Esophagus muscularis mucosa (tissue), 4 donors: ENCODE results near the gene IFNGR1. TPM values are rescaled to one million over a fixed set of nuclear protein-coding genes. Genes with fewer than 3 reads are reported as not detected.

Source experiments
- DNase-seq: peaks from one replicate; pipeline ENCODE4 v3.0.0-alpha.2; 2017; ENCODE audit errors: extremely low spot score
- H3K27ac ChIP-seq, 4 donors: fragments of 200-600 bp; sonication (generic); replicated peaks in 1 of 4; 1 replicate in 3 of 4; 2 replicates in 1 of 4; pipeline ENCODE4 v1.5.1; 2016 to 2019; ENCODE audit warnings: mild to moderate bottlenecking in 1 of 4
- H3K27me3 ChIP-seq, 4 donors: fragments of 200-600 bp; sonication (generic); one replicate each; pipeline versions ENCODE4 v1.5.1 to v1.6.0; 2016 to 2019
- H3K36me3 ChIP-seq, 4 donors: fragments of 200-600 bp; sonication (generic); one replicate each; pipeline ENCODE4 v1.5.1; 2016 to 2019
- H3K4me1 ChIP-seq, 4 donors: fragments of 200-600 bp; sonication (generic); one replicate each; pipeline ENCODE4 v1.5.1; 2016 to 2019
- H3K4me3 ChIP-seq, 4 donors: fragments of 200-600 bp; sonication (generic); 1 replicate in 2 of 4; 2 replicates in 2 of 4; pipeline ENCODE4 v1.5.1; 2016 to 2019; ENCODE audit warnings: mild to moderate bottlenecking in 4 of 4, moderate library complexity in 1 of 4
- H3K9me3 ChIP-seq, 4 donors: fragments of 200-600 bp; sonication (generic); 1 replicate in 3 of 4; 2 replicates in 1 of 4; pipeline ENCODE4 v1.5.1; 2016 to 2019
- EP300 ChIP-seq: sonication (generic); formaldehyde crosslinking; IDR thresholded peaks from one replicate; pipeline ENCODE4 v1.6.1; 2017; ENCODE audit warnings: antibody characterized with exemption
- POLR2A ChIP-seq: fragments of 450-650 bp; IDR thresholded peaks from one replicate; pipeline ENCODE4 v1.6.1; 2017; ENCODE audit warnings: antibody characterized with exemption, moderate library complexity, mild to moderate bottlenecking, low read depth
- POLR2AphosphoS5 ChIP-seq, 2 donors: sonication (generic); formaldehyde crosslinking; IDR thresholded peaks; one replicate each; pipeline ENCODE4 v1.6.1; 2017; ENCODE audit warnings: antibody characterized with exemption in 2 of 2
- WGBS: methylation state at CpG from one replicate; pipeline ENCODE4 v1.1.5; 2018; 5-methylcytosine and 5-hydroxymethylcytosine counted together
- intact Hi-C: fragments of 100-400 bp; cut with DNase I; formaldehyde crosslinking; loops from one replicate; pipeline ENCODE4 v1.15.1; 2023
- total RNA-seq, 4 donors: library from RNA; depleted of rRNA; stranded (reverse); fragments of >200 nt; gene quantifications; one replicate each; pipeline versions ENCODE4 v1.1.0 to v1.2.1, GENCODE V29; 2016
- TF ChIP-seq, protein P1 (sequence below), 3 experiments: fragments of 200-600 bp in 2 of 3; fragments of 450-650 bp in 1 of 3; sonication (generic) in 2 of 3; IDR thresholded peaks; one replicate each; pipeline ENCODE4 v1.5.1; 2017 to 2019; ENCODE audit warnings: antibody characterized with exemption in 3 of 3, mild to moderate bottlenecking in 2 of 3, moderate library complexity in 1 of 3

Gene IFNGR1
- total RNA-seq, 4 donors from 2014 or later: 52.8 to 95.9 (median 62.9) TPM

DNA sequence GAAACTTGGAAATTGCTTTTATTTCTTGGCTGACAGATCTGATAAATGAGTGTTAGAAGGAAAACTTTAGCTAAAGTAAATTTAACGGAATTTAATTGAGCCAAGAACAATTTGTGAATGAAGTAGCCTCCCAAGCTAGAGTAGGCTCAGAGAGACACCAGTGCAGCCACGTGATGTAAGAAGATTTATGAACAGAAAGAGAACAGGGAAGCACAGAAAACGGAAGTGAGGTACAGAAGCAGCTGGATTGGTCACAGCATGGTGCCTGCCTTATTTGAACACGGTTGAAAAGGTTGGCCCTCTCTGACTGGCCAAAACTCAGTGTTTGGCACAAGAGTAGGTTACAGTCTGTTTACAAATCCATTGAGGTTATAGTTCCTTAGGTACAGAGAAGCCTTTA is 29.5 kb upstream of the IFNGR1 start:
- peak in 1 of 2 donors; percentile 25 for TF ChIP-seq POLR2AphosphoS5 (IDR thresholded peaks at IDR 0.05)
- no peak for TF ChIP-seq EP300
- DNase-seq: peak; percentile 21
- WGBS: 39% methylated on average over 4 of the region's 4 CpGs
- no peaks in the 10 kb centered on the region for H3K27me3 ChIP-seq
- H3K9me3 ChIP-seq: no peaks in the 10 kb centered on the region
- intact Hi-C loops: no loop called here
- no peak overlapping the region for H3K27ac ChIP-seq
- no peaks in the 10 kb centered on the region for H3K4me1 ChIP-seq
- no peaks in the 10 kb centered on the region for H3K36me3 ChIP-seq
- no peak overlapping the region for H3K4me3 ChIP-seq

DNA sequence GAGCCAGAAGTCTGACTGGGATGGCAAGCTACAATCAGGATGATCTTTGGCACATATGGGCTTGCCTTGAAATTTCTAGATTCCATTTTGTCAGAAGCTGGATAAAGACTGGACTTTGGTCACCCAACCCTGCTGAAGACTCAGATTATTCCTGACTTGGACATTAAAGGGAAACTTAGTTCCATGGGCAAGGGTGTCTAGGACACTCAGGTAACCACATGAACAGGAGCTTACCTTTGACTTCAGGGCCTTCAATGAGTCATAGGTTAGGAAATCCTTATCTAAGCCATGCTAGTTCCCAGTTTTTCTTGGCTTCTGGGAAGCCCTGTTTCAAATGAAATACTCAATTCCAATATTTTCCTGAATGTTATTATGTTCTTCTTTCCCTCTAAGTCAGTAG is 28.5 kb upstream of the IFNGR1 start:
- Histone ChIP-seq H3K36me3 (no peaks in the 10 kb centered on the region), H3K9me3 (no peaks in the 10 kb centered on the region), H3K27ac (no peak overlapping the region), H3K4me1 (no peaks in the 10 kb centered on the region), H3K27me3 (no peaks in the 10 kb centered on the region), H3K4me3 (no peak overlapping the region)
- intact Hi-C loops: no loop called here
- TF ChIP-seq EP300 (no peak), POLR2A (no peak), POLR2AphosphoS5 (IDR thresholded peaks at IDR 0.05) (no peak)
- TF ChIP-seq, protein P1, sequence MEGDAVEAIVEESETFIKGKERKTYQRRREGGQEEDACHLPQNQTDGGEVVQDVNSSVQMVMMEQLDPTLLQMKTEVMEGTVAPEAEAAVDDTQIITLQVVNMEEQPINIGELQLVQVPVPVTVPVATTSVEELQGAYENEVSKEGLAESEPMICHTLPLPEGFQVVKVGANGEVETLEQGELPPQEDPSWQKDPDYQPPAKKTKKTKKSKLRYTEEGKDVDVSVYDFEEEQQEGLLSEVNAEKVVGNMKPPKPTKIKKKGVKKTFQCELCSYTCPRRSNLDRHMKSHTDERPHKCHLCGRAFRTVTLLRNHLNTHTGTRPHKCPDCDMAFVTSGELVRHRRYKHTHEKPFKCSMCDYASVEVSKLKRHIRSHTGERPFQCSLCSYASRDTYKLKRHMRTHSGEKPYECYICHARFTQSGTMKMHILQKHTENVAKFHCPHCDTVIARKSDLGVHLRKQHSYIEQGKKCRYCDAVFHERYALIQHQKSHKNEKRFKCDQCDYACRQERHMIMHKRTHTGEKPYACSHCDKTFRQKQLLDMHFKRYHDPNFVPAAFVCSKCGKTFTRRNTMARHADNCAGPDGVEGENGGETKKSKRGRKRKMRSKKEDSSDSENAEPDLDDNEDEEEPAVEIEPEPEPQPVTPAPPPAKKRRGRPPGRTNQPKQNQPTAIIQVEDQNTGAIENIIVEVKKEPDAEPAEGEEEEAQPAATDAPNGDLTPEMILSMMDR (IDR thresholded peaks at IDR 0.05): no peak
- no peak for DNase-seq

DNA sequence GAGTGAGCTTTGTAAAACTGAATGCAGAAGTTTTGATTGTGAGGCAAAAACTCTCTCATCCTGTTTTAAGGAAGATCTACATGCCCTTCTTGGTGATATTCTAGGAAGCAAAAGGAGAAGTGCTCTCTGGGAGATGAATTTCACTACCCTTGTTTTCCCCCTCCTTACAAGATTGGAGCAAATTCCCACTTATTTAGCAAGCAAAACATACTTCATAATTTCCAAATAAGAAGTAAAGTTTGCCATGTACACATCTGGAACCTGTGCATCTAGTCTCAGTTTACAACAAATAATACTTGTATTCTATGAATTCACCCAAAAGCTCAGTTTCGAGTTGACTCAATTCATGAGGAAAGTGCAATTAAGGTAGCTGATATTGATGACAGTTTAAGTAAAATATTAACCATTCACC is 27.6 kb upstream of the IFNGR1 start:
- Histone ChIP-seq H3K27ac (no peak overlapping the region), H3K27me3 (no peaks in the 10 kb centered on the region), H3K9me3 (no peaks in the 10 kb centered on the region), H3K36me3 (no peaks in the 10 kb centered on the region), H3K4me3 (no peak overlapping the region), H3K4me1 (peaks cover 0 to 2% (median 0%) of the 10 kb centered on the region in 4 donors)
- TF ChIP-seq POLR2AphosphoS5 (IDR thresholded peaks at IDR 0.05): no peak
- TF ChIP-seq, protein P1 (IDR thresholded peaks at IDR 0.05): no peak
- no peak for TF ChIP-seq EP300
- no peak for TF ChIP-seq POLR2A
- DNase-seq: no peak
- intact Hi-C loops: no loop called here
- 100% methylated on average over 1 of the region's 1 CpG for WGBS

DNA sequence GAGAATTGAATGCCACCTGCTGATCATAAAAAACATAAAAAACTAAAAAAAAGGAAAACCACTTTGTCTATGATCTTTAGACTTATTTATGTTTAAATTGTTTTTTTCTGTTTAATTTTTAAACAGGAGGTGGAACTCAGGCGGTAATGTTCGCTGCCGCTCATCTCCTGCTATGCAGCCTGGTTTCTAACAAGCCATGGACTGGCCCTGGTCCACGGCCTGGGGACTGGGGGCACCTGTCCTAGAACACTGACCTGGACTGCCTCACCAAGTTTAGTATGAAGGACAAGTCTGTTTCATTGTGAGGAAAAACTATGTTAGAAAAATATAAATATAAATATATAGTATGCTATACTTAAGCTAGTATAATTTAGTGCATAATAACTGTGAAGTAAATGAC is 27.0 kb upstream of the IFNGR1 start:
- no peak for DNase-seq
- H3K36me3 ChIP-seq: no peaks in the 10 kb centered on the region
- intact Hi-C loops: no loop called here
- H3K4me1 ChIP-seq: peaks cover 0 to 8% (median 2%) of the 10 kb centered on the region in 4 donors
- WGBS: 88% methylated on average over 4 of the region's 4 CpGs
- TF ChIP-seq POLR2AphosphoS5 (IDR thresholded peaks at IDR 0.05) (no peak), POLR2A (no peak), EP300 (no peak)
- TF ChIP-seq, protein P1 (IDR thresholded peaks at IDR 0.05): no peak
- no peak overlapping the region for H3K27ac ChIP-seq
- H3K4me3 ChIP-seq: no peak overlapping the region
- no peaks in the 10 kb centered on the region for H3K9me3 ChIP-seq
- no peaks in the 10 kb centered on the region for H3K27me3 ChIP-seq

DNA sequence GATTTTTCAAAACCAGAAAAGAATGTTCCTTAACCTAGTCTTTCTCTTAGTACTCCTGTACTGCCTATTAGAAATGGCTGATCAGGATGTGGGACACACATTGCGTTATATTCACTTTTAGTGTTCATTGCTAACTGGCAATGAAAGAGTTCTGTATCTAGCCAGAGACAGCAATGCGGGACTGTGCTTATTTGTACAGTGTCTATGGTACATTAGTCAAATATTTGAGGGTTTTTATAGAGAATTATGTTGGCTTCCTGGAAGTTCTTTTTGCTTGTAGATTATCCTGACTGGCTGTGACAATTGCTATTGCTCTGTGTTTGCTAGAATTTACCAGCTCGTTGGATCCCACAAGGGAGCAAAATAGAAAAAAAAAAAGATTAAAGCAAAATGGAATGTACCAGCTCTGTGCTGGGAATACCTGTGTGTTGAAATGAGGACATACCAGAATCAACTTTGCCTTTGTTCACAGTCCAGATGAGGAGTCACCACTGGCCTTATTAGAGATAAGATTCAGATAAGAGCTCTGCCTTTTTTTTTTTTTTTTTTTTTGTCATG is 22.4 kb upstream of the IFNGR1 start:
- H3K9me3 ChIP-seq: no peaks in the 10 kb centered on the region
- H3K4me1 ChIP-seq: peaks cover 0 to 20% (median 13%) of the 10 kb centered on the region in 4 donors
- no peak overlapping the region for H3K27ac ChIP-seq
- no peaks in the 10 kb centered on the region for H3K36me3 ChIP-seq
- intact Hi-C loops: no loop called here
- H3K4me3 ChIP-seq: no peak overlapping the region
- 49% methylated on average over 3 of the region's 3 CpGs for WGBS
- no peak for TF ChIP-seq EP300
- TF ChIP-seq POLR2AphosphoS5 (IDR thresholded peaks at IDR 0.05): no peak
- TF ChIP-seq, protein P1 (IDR thresholded peaks at IDR 0.05): no peak
- TF ChIP-seq POLR2A: no peak
- no peaks in the 10 kb centered on the region for H3K27me3 ChIP-seq
- DNase-seq: peak; percentile 12
